Panc1 (cell line): ENCODE results near the gene MELK. TPM values are rescaled to one million over a fixed set of nuclear protein-coding genes. Genes with fewer than 3 reads are reported as not detected.

Source experiments
- ATAC-seq: fragments of 200-7000 bp; cut with Tn5 transposase; 2 replicates; pipeline ENCODE4 v1.9.1; 2020; ENCODE audit warnings: mild to moderate bottlenecking, moderate library complexity
- BruUV-seq: library from RNA; stranded (reverse); fragments of 400-500 nt; replicated peaks from 2 replicates; lab custom pipeline; 2021; lab: Mats Ljungman, UMichigan
- CTCF ChIA-PET: fragments of 300-600 bp; sonication (Branson Sonifier 250); formaldehyde crosslinking; loops from one replicate; lab custom pipeline; 2022; ENCODE audit warnings: antibody characterized with exemption; lab: Charles Lee
- POLR2A ChIA-PET: fragments of 300-600 bp; sonication (Branson Sonifier 250); formaldehyde crosslinking; loops from one replicate; lab custom pipeline; 2022; ENCODE audit warnings: antibody characterized with exemption; lab: Charles Lee
- DNase-seq: peaks from one replicate; pipeline ENCODE4 v3.0.0-alpha.2; 2010; ENCODE audit warnings: low read depth, low spot score
- H3K27ac ChIP-seq: 2 replicates; pipeline ENCODE4 v1.5.1; 2011; ENCODE audit warnings: mild to moderate bottlenecking, low read length, inconsistent platforms
- H3K27me3 ChIP-seq: fragments of 200-500 bp; sonication (Bioruptor generic); 2 replicates; pipeline ENCODE4 v1.6.0; 2014; ENCODE audit warnings: low read length, inconsistent platforms; ENCODE audit not compliant: control insufficient read depth, insufficient read depth
- H3K36me3 ChIP-seq: fragments of 200-500 bp; sonication (Bioruptor generic); 2 replicates; pipeline ENCODE4 v1.5.1; 2014; ENCODE audit warnings: inconsistent platforms, mild to moderate bottlenecking, low read length, moderate library complexity; ENCODE audit not compliant: control insufficient read depth, insufficient read depth
- H3K4me1 ChIP-seq: 2 replicates; pipeline ENCODE4 v1.5.1; 2011; ENCODE audit warnings: inconsistent platforms, mild to moderate bottlenecking, low read length, moderate library complexity; ENCODE audit not compliant: control insufficient read depth, insufficient read depth
- H3K4me3 ChIP-seq, 2 experiments: 2 replicates each; pipeline ENCODE4 v1.5.1; 2011 to 2012; ENCODE audit warnings: low read depth in 2 of 2, low read length in 2 of 2, mild to moderate bottlenecking in 2 of 2, inconsistent platforms in 1 of 2, moderate library complexity in 1 of 2
- H3K9me3 ChIP-seq: fragments of 200-500 bp; sonication (Bioruptor generic); 2 replicates; pipeline ENCODE4 v1.5.1; 2014; ENCODE audit warnings: low read depth, mild to moderate bottlenecking, inconsistent platforms, low read length, moderate library complexity; ENCODE audit not compliant: control insufficient read depth, insufficient read depth
- POLR2AphosphoS5 ChIP-seq: IDR thresholded peaks from 2 replicates; pipeline ENCODE4 v1.6.1; 2012; ENCODE audit warnings: mild to moderate bottlenecking, low read depth, low read length, moderate library complexity
- SIN3A ChIP-seq: IDR thresholded peaks from 2 replicates; pipeline ENCODE4 v1.6.1; 2012; ENCODE audit warnings: low read depth, mild to moderate bottlenecking, low read length, moderate library complexity, borderline replicate concordance; ENCODE audit not compliant: insufficient read depth
- TCF7L2 ChIP-seq: IDR thresholded peaks from 2 replicates; pipeline ENCODE4 v1.6.1; 2011; ENCODE audit warnings: mild to moderate bottlenecking, low read depth, low read length, inconsistent platforms
- in situ Hi-C: cut with HindIII; loops from 2 replicates; pipeline ENCODE4 v1.10.0; 2016; ENCODE audit warnings: low sequenced_read_pairs, low pct_unique_long_range_greater_than_20kb
- intact Hi-C: fragments of 100-400 bp; cut with micrococcal nuclease; formaldehyde crosslinking; loops from one replicate; pipeline ENCODE4 v1.10.0; 2022; ENCODE audit not compliant: unreplicated experiment
- total RNA-seq: library from RNA; stranded (reverse); gene quantifications from one replicate; pipeline ENCODE4 v1.2.1, GENCODE V29; 2021; ENCODE audit not compliant: unreplicated experiment
- TF ChIP-seq, protein P1 (sequence below), 2 experiments: IDR thresholded peaks; 2 replicates each; pipeline ENCODE4 v1.6.1; 2011 to 2012; ENCODE audit warnings: low read depth in 2 of 2, control low read depth in 1 of 2, low read length in 1 of 2, mild to moderate bottlenecking in 1 of 2, moderate library complexity in 1 of 2; ENCODE audit not compliant: insufficient read depth in 1 of 2
- TF ChIP-seq, protein P2 (sequence below): fragments of 450-650 bp; IDR thresholded peaks from 2 replicates; pipeline ENCODE4 v1.5.1; 2017; ENCODE audit warnings: mild to moderate bottlenecking

The MELK gene
- total RNA-seq, 1 experiment from 2014 or later = 112 TPM

DNA sequence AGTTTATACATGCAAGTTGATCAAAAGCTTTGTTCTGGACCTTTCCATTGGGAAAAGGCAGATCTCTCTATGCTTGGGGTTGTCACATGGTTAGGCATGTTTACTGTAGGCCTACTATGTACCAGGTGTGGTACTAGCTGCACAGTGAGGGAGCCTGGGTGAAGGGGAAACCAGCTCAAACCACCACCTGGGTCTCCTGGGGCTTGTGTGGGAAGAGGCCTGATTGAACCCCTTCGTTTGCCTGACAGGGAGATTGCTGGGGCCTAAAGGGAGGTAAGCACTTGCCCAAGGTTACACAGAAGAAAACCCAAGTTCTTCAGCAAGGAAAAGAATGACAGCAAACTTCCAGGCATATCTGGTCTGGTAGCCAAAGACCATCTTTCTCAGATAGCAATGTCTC is 145.9 kb downstream of the MELK start:
- DNase-seq = no peak
- Histone ChIP-seq H3K9me3 (no peaks in the 10 kb centered on the region), H3K4me1 (no peaks in the 10 kb centered on the region), H3K27ac (no peak overlapping the region), H3K27me3 (peaks cover 19% of the 10 kb centered on the region), H3K4me3 (no peak overlapping the region), H3K36me3 (no peaks in the 10 kb centered on the region)
- TF ChIP-seq TCF7L2 (no peak), SIN3A (no peak), POLR2AphosphoS5 (no peak)
- TF ChIP-seq, protein P1, sequence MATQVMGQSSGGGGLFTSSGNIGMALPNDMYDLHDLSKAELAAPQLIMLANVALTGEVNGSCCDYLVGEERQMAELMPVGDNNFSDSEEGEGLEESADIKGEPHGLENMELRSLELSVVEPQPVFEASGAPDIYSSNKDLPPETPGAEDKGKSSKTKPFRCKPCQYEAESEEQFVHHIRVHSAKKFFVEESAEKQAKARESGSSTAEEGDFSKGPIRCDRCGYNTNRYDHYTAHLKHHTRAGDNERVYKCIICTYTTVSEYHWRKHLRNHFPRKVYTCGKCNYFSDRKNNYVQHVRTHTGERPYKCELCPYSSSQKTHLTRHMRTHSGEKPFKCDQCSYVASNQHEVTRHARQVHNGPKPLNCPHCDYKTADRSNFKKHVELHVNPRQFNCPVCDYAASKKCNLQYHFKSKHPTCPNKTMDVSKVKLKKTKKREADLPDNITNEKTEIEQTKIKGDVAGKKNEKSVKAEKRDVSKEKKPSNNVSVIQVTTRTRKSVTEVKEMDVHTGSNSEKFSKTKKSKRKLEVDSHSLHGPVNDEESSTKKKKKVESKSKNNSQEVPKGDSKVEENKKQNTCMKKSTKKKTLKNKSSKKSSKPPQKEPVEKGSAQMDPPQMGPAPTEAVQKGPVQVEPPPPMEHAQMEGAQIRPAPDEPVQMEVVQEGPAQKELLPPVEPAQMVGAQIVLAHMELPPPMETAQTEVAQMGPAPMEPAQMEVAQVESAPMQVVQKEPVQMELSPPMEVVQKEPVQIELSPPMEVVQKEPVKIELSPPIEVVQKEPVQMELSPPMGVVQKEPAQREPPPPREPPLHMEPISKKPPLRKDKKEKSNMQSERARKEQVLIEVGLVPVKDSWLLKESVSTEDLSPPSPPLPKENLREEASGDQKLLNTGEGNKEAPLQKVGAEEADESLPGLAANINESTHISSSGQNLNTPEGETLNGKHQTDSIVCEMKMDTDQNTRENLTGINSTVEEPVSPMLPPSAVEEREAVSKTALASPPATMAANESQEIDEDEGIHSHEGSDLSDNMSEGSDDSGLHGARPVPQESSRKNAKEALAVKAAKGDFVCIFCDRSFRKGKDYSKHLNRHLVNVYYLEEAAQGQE (IDR thresholded peaks at IDR 0.05; ENCODE audit: insufficient read depth in 1 of 2, low read depth in 2 of 2, low read length in 1 of 2) = no peak
- TF ChIP-seq, protein P2, sequence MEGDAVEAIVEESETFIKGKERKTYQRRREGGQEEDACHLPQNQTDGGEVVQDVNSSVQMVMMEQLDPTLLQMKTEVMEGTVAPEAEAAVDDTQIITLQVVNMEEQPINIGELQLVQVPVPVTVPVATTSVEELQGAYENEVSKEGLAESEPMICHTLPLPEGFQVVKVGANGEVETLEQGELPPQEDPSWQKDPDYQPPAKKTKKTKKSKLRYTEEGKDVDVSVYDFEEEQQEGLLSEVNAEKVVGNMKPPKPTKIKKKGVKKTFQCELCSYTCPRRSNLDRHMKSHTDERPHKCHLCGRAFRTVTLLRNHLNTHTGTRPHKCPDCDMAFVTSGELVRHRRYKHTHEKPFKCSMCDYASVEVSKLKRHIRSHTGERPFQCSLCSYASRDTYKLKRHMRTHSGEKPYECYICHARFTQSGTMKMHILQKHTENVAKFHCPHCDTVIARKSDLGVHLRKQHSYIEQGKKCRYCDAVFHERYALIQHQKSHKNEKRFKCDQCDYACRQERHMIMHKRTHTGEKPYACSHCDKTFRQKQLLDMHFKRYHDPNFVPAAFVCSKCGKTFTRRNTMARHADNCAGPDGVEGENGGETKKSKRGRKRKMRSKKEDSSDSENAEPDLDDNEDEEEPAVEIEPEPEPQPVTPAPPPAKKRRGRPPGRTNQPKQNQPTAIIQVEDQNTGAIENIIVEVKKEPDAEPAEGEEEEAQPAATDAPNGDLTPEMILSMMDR = no peak
- in situ Hi-C loops (no loop called here), intact Hi-C loops (no loop called here)
- ChIA-PET CTCF (interaction anchor here (0.6 kb wide), 1 partner anchor 481 kb away, joined by 3 read pairs; no protein-coding TSS in a partner anchor), POLR2A (no interaction called here)
- ATAC-seq = no peak
- BruUV-seq = no TSS peak

DNA sequence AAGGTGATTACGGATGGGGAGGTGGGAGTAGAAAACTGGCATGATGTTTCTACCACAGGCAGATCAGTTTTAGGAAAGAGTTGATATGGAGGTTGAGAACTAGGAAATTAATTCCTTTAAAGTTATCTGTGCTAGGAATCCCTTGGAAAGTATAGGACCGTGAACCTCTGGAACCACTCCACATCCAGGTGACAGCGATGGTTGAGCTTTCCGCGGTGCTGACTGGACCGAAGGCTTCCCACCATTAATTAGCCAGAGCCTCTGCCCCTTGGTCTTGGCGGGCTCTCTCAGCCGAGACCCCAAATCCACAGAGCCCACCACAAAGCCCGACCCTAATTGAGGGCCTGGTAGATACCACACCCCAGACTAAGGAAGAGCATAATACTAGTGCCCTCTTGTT is 147.3 kb downstream of the MELK start:
- intact Hi-C loops (no loop called here), in situ Hi-C loops (no loop called here)
- ATAC-seq (no peak), DNase-seq (no peak)
- TF ChIP-seq TCF7L2 = no peak
- TF ChIP-seq, protein P1 (IDR thresholded peaks at IDR 0.05; ENCODE audit: insufficient read depth in 1 of 2, low read depth in 2 of 2, low read length in 1 of 2) = peak in 1 of 2 experiments; percentile 51; a peak in 1 of 4 replicates
- H3K4me3 ChIP-seq = no peak overlapping the region
- H3K9me3 ChIP-seq = no peaks in the 10 kb centered on the region
- no peaks in the 10 kb centered on the region for H3K36me3 ChIP-seq
- ChIA-PET POLR2A (no interaction called here), CTCF (no interaction called here)
- peaks cover 19% of the 10 kb centered on the region for H3K27me3 ChIP-seq
- no TSS peak for BruUV-seq
- no peaks in the 10 kb centered on the region for H3K4me1 ChIP-seq
- H3K27ac ChIP-seq = no peak overlapping the region
